K562 (cell line): ENCODE data around the gene SOX6.

Experiments
- NFIC ChIP-seq: fragments of 450-650 bp; IDR thresholded peaks from 2 replicates; pipeline ENCODE4 v1.6.1; 2017; ENCODE audit warnings: mild to moderate bottlenecking, inconsistent platforms
- POLR2A ChIP-seq: fragments of 450-650 bp; conservative IDR thresholded peaks from 2 replicates; pipeline ENCODE4 v1.6.1; 2016
- TGIF2 ChIP-seq: sonication (generic); formaldehyde crosslinking; IDR thresholded peaks from 2 replicates; pipeline ENCODE4 v1.8.1; 2022; ENCODE audit warnings: mild to moderate bottlenecking, missing genetic modification reagents, moderate library complexity
- TF ChIP-seq, protein P1 (sequence below): sonication (generic); formaldehyde crosslinking; IDR thresholded peaks from 2 replicates; pipeline ENCODE4 v1.8.1; 2023; ENCODE audit warnings: mild to moderate bottlenecking, missing genetic modification reagents, moderate library complexity

DNA sequence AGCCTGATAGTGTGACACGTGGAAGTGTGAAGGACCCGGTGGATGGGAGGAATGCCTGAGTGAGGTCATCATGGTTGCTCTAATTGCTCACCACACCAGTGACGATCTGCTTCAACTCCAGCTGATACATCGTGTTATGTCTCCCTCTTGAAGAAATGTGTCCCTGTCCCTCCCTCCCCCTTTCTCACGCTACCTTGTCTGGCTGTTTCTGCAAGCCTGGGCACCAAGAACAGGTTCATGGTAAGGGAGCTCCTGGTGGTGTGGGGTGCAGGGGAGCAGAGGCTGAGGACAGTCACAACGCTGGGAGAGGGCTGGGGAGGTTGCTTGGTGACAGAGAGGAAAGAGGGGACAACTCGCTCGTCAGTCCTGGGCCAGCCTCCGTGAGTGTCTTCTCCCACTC is 413.4 kb downstream of the SOX6 start:
- TF ChIP-seq, protein P1, sequence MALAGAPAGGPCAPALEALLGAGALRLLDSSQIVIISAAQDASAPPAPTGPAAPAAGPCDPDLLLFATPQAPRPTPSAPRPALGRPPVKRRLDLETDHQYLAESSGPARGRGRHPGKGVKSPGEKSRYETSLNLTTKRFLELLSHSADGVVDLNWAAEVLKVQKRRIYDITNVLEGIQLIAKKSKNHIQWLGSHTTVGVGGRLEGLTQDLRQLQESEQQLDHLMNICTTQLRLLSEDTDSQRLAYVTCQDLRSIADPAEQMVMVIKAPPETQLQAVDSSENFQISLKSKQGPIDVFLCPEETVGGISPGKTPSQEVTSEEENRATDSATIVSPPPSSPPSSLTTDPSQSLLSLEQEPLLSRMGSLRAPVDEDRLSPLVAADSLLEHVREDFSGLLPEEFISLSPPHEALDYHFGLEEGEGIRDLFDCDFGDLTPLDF, result no peak
- no peak for TF ChIP-seq TGIF2 (CRISPR knock-in tag)
- TF ChIP-seq NFIC, result no peak
- no peak for TF ChIP-seq POLR2A
